IMR-90 (cell line): ENCODE measurements around the gene GPC4. TPM values are rescaled to one million over a fixed set of nuclear protein-coding genes. Genes with fewer than 3 reads are reported as not detected.
A peak's percentile ranks its signal among the peaks of the same experiment; 100 is the strongest.

Source experiments
- ATAC-seq: fragments of 200-7000 bp; cut with Tn5 transposase; 2 replicates; pipeline ENCODE4 v1.9.1; 2020; ENCODE audit warnings: low read depth, mild to moderate bottlenecking, moderate library complexity
- BruUV-seq: library from RNA; stranded (reverse); fragments of 400-500 nt; replicated peaks from 2 replicates; lab custom pipeline; 2021; lab: Mats Ljungman, UMichigan
- CTCF ChIA-PET: fragments of 300-600 bp; formaldehyde crosslinking; extraction: SDS; loops from one replicate; lab custom pipeline; 2021; ENCODE audit warnings: antibody characterized with exemption; lab: Yijun Ruan, JAX
- POLR2A ChIA-PET: fragments of 300-600 bp; sonication (Branson Sonifier 250); formaldehyde crosslinking; loops from one replicate; lab custom pipeline; 2022; ENCODE audit warnings: antibody characterized with exemption; ENCODE audit not compliant: unreplicated experiment; lab: Charles Lee
- DNase-seq: peaks from one replicate; pipeline ENCODE4 v3.0.0; 2013
- H2AFZ ChIP-seq: replicated peaks from 2 replicates; pipeline ENCODE3; 2013; ENCODE audit warnings: low read length, mild to moderate bottlenecking; ENCODE audit not compliant: poor library complexity
- H2AK5ac ChIP-seq: 2 replicates; pipeline ENCODE4 v1.6.1; 2013; ENCODE audit warnings: low read depth, low read length, inconsistent platforms
- H2AK9ac ChIP-seq: replicated peaks from 2 replicates; pipeline ENCODE3; 2013; ENCODE audit warnings: mild to moderate bottlenecking, low read depth, low read length, moderate library complexity; ENCODE audit not compliant: poor library complexity
- H2BK120ac ChIP-seq: 2 replicates; pipeline ENCODE4 v1.6.1; 2013; ENCODE audit warnings: low read depth, low read length, inconsistent platforms
- H2BK15ac ChIP-seq: 3 replicates; pipeline ENCODE4 v1.6.1; 2013; ENCODE audit warnings: low read depth, low read length, inconsistent platforms
- H2BK20ac ChIP-seq: 2 replicates; pipeline ENCODE4 v1.6.1; 2013; ENCODE audit warnings: low read depth, mild to moderate bottlenecking, inconsistent platforms, low read length, moderate library complexity
- H2BK5ac ChIP-seq: 2 replicates; pipeline ENCODE4 v1.6.1; 2013; ENCODE audit warnings: mild to moderate bottlenecking, low read depth, low read length, inconsistent platforms; ENCODE audit not compliant: poor library complexity, severe bottlenecking
- H3K14ac ChIP-seq: replicated peaks from 2 replicates; pipeline ENCODE4 v1.6.1; 2013; ENCODE audit warnings: low read depth, low read length, inconsistent platforms
- H3K18ac ChIP-seq: 2 replicates; pipeline ENCODE4 v1.6.1; 2013; ENCODE audit warnings: low read depth, low read length, control low read depth
- H3K23ac ChIP-seq: 2 replicates; pipeline ENCODE4 v1.6.1; 2013; ENCODE audit warnings: low read depth, low read length, inconsistent platforms
- H3K27ac ChIP-seq: 2 replicates; pipeline ENCODE4 v1.5.1; 2013; ENCODE audit warnings: mild to moderate bottlenecking, control low read depth, low read length; ENCODE audit not compliant: insufficient read depth
- H3K27me3 ChIP-seq: 2 replicates; pipeline ENCODE4 v1.6.1; 2013; ENCODE audit warnings: low read length; ENCODE audit not compliant: control insufficient read depth, insufficient read depth
- H3K36me3 ChIP-seq: 2 replicates; pipeline ENCODE4 v1.6.1; 2013; ENCODE audit warnings: low read length, mixed read lengths; ENCODE audit not compliant: control insufficient read depth, insufficient read depth
- H3K4ac ChIP-seq: 2 replicates; pipeline ENCODE4 v1.6.1; 2013; ENCODE audit warnings: low read depth, low read length, inconsistent platforms
- H3K4me1 ChIP-seq: 2 replicates; pipeline ENCODE4 v1.6.1; 2013; ENCODE audit warnings: low read length, mixed read lengths; ENCODE audit not compliant: control insufficient read depth, insufficient read depth
- H3K4me2 ChIP-seq: 2 replicates; pipeline ENCODE4 v1.6.1; 2013; ENCODE audit warnings: low read depth, mild to moderate bottlenecking, control low read depth, low read length, moderate library complexity
- H3K4me3 ChIP-seq: 2 replicates; pipeline ENCODE4 v1.5.1; 2013; ENCODE audit warnings: low read depth, mild to moderate bottlenecking, control low read depth, low read length, moderate library complexity; ENCODE audit not compliant: insufficient read depth
- H3K56ac ChIP-seq: 2 replicates; pipeline ENCODE4 v1.6.1; 2013; ENCODE audit warnings: low read length, inconsistent platforms; ENCODE audit not compliant: insufficient read depth; ENCODE audit errors: extremely low read depth
- H3K79me1 ChIP-seq, 2 experiments: 2 replicates each; pipeline ENCODE4 v1.6.1; 2013; ENCODE audit warnings: low read length in 2 of 2, inconsistent platforms in 1 of 2, low read depth in 1 of 2
- H3K9ac ChIP-seq: 2 replicates; pipeline ENCODE4 v1.6.1; 2013; ENCODE audit warnings: low read depth, low read length, control low read depth
- H3K9me1 ChIP-seq: 2 replicates; pipeline ENCODE4 v1.6.1; 2013; ENCODE audit warnings: low read length, inconsistent platforms; ENCODE audit not compliant: insufficient read depth
- H3K9me3 ChIP-seq: 2 replicates; pipeline ENCODE4 v1.6.1; 2013; ENCODE audit warnings: low read length; ENCODE audit not compliant: control insufficient read depth, insufficient read depth
- H4K20me1 ChIP-seq: 2 replicates; pipeline ENCODE4 v1.6.1; 2013; ENCODE audit warnings: low read length, inconsistent platforms; ENCODE audit not compliant: insufficient read depth
- H4K5ac ChIP-seq: 2 replicates; pipeline ENCODE4 v1.6.1; 2013; ENCODE audit warnings: mild to moderate bottlenecking, low read depth, low read length, control low read depth
- H4K8ac ChIP-seq, 2 experiments: 2 replicates each; pipeline ENCODE4 v1.6.1; 2013; ENCODE audit warnings: low read depth in 2 of 2, low read length in 2 of 2, control low read depth in 1 of 2, inconsistent platforms in 1 of 2
- H4K91ac ChIP-seq: 2 replicates; pipeline ENCODE4 v1.6.1; 2013; ENCODE audit warnings: low read depth, low read length, inconsistent platforms; ENCODE audit not compliant: insufficient read depth
- BHLHE40 ChIP-seq: fragments of 150-350 bp; IDR thresholded peaks from 2 replicates; pipeline ENCODE4 v1.6.1; 2016; ENCODE audit warnings: mild to moderate bottlenecking, low read depth, low read length
- CEBPB ChIP-seq: IDR thresholded peaks from 2 replicates; pipeline ENCODE4 v1.6.1; 2012; ENCODE audit warnings: low read depth, low read length, improper control_type of control experiment
- CHD1 ChIP-seq: IDR thresholded peaks from 2 replicates; pipeline ENCODE4 v1.6.1; 2012; ENCODE audit warnings: low read depth, low read length, improper control_type of control experiment
- ELK1 ChIP-seq: fragments of 150-350 bp; IDR thresholded peaks from 2 replicates; pipeline ENCODE4 v1.6.1; 2016; ENCODE audit warnings: low read depth, mild to moderate bottlenecking, low read length, moderate library complexity, borderline replicate concordance
- FOS ChIP-seq: fragments of 150-350 bp; IDR thresholded peaks from 2 replicates; pipeline ENCODE4 v1.6.1; 2016; ENCODE audit warnings: low read depth, low read length
- MAFK ChIP-seq: IDR thresholded peaks from 2 replicates; pipeline ENCODE4 v1.6.1; 2012; ENCODE audit warnings: low read depth, low read length, improper control_type of control experiment
- MAZ ChIP-seq: IDR thresholded peaks from 2 replicates; pipeline ENCODE4 v1.6.1; 2012; ENCODE audit warnings: low read depth, mild to moderate bottlenecking, low read length, improper control_type of control experiment, moderate library complexity, borderline replicate concordance
- MXI1 ChIP-seq: IDR thresholded peaks from 2 replicates; pipeline ENCODE4 v1.6.1; 2012; ENCODE audit warnings: low read depth, mild to moderate bottlenecking, low read length, moderate library complexity, borderline replicate concordance
- NFE2L2 ChIP-seq: fragments of 150-350 bp; IDR thresholded peaks from 2 replicates; pipeline ENCODE4 v1.6.1; 2016; ENCODE audit warnings: low read depth, mild to moderate bottlenecking, low read length
- POLR2A ChIP-seq: IDR thresholded peaks from 2 replicates; pipeline ENCODE4 v1.6.1; 2012; ENCODE audit warnings: mild to moderate bottlenecking, low read depth, low read length
- RAD21 ChIP-seq: IDR thresholded peaks from 2 replicates; pipeline ENCODE4 v1.6.1; 2012; ENCODE audit warnings: low read length, improper control_type of control experiment
- RCOR1 ChIP-seq: IDR thresholded peaks from 2 replicates; pipeline ENCODE4 v1.6.1; 2012; ENCODE audit warnings: mild to moderate bottlenecking, low read length, improper control_type of control experiment; ENCODE audit not compliant: insufficient replicate concordance
- RFX5 ChIP-seq: IDR thresholded peaks from 2 replicates; pipeline ENCODE4 v1.8.0; 2012; ENCODE audit warnings: low read depth, mild to moderate bottlenecking, low read length, moderate library complexity
- SMC3 ChIP-seq: fragments of 150-350 bp; IDR thresholded peaks from 2 replicates; pipeline ENCODE4 v1.6.1; 2016; ENCODE audit warnings: low read depth, mild to moderate bottlenecking, antibody characterized with exemption, low read length, moderate library complexity
- WGBS, 2 experiments: methylation state at CpG; one replicate each; pipeline versions ENCODE4 v1.1.5 to v1.1.7; 2013; ENCODE audit warnings: missing lambda C conversion rate in 2 of 2; ENCODE audit not compliant: insufficient read length in 1 of 2; ENCODE audit errors: extremely low coverage in 2 of 2; 5-methylcytosine and 5-hydroxymethylcytosine counted together
- dilution Hi-C: fragments of 300-500 bp; cut with HindIII; formaldehyde crosslinking; loops from one replicate; pipeline ENCODE4 v1.14.3; 2018; ENCODE audit warnings: low sequenced_read_pairs; ENCODE audit not compliant: unreplicated experiment
- in situ Hi-C: fragments of 300-500 bp; cut with MboI; formaldehyde crosslinking; loops from 3 replicates; pipeline ENCODE4 v1.14.3; 2019; ENCODE audit warnings: low sequenced_read_pairs, inconsistent platforms, mixed read lengths
- intact Hi-C: fragments of 100-400 bp; cut with micrococcal nuclease; formaldehyde crosslinking; loops from 2 replicates; pipeline ENCODE4 v1.10.0; 2022
- polyA plus RNA-seq, 3 experiments: library from polyadenylated mRNA; depleted of rRNA; stranded (reverse); fragments of >200 nt; gene quantifications; 2 replicates each; pipeline ENCODE4 v1.2.3, GENCODE V29; 2012; ENCODE audit warnings: low replicate concordance in 1 of 3
- total RNA-seq: library from RNA; depleted of rRNA; stranded (reverse); fragments of >200 nt; gene quantifications from 2 replicates; pipeline ENCODE4 v1.2.3, GENCODE V29; 2012
- TF ChIP-seq, protein P1 (sequence below): fragments of 150-350 bp; IDR thresholded peaks from 2 replicates; pipeline ENCODE4 v1.6.1; 2017; ENCODE audit warnings: mild to moderate bottlenecking, antibody characterized with exemption, low read length, low read depth
- TF ChIP-seq, protein P2 (sequence below): conservative IDR thresholded peaks from 2 replicates; pipeline ENCODE4 v1.5.1; 2012; ENCODE audit warnings: mild to moderate bottlenecking, low read depth, low read length, improper control_type of control experiment

GPC4 gene
- total and polyA plus RNA-seq, 2 of the 4 experiments (the other 2 are of a cell fraction), result 0.54 to 1.6 TPM

GRCh38 chrX:133402042-133402453 lies 13.2 kb downstream of the GPC4 start:
- Histone ChIP-seq H4K91ac (no peak overlapping the region), H3K4me3 (no peak overlapping the region), H4K8ac (no peak overlapping the region), H3K23ac (no peak overlapping the region), H4K5ac (no peak overlapping the region), H3K36me3 (no peaks in the 10 kb centered on the region), H3K4me1 (peaks cover 2% of the 10 kb centered on the region; the same call in 1 of the 2 replicates), H3K9ac (no peak overlapping the region), H3K4me2 (peak overlapping the region; percentile 50; the same call in 1 of the 2 replicates), H3K4ac (no peak overlapping the region), H3K27me3 (no peaks in the 10 kb centered on the region), H2AFZ (no peak overlapping the region), H2BK5ac (no peak overlapping the region), H2BK15ac (no peak overlapping the region), H2BK120ac (no peak overlapping the region), H2AK5ac (no peak overlapping the region), H3K9me3 (no peaks in the 10 kb centered on the region), H3K9me1 (no peaks in the 10 kb centered on the region), H3K14ac (no peak overlapping the region), H3K27ac (no peak overlapping the region), H2AK9ac (no peak overlapping the region), H3K18ac (no peak overlapping the region), H3K56ac (no peak overlapping the region), H2BK20ac (no peak overlapping the region), H4K20me1 (no peaks in the 10 kb centered on the region), H3K79me1 (no peaks in the 10 kb centered on the region)
- POLR2A ChIA-PET, result no interaction called here
- ATAC-seq (no peak), DNase-seq (peak; percentile 23)
- BruUV-seq, result no TSS peak
- WGBS, 2 experiments, result no CpG with 5 or more reads among the region's 2 CpGs
- CTCF ChIA-PET, result no interaction called here
- in situ Hi-C loops (no loop called here), intact Hi-C loops (no loop called here), dilution Hi-C loops (no loop called here)
- TF ChIP-seq, protein P1, sequence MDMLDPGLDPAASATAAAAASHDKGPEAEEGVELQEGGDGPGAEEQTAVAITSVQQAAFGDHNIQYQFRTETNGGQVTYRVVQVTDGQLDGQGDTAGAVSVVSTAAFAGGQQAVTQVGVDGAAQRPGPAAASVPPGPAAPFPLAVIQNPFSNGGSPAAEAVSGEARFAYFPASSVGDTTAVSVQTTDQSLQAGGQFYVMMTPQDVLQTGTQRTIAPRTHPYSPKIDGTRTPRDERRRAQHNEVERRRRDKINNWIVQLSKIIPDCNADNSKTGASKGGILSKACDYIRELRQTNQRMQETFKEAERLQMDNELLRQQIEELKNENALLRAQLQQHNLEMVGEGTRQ, result no peak
- TF ChIP-seq POLR2A (no peak), RAD21 (no peak), MAZ (no peak), SMC3 (no peak), MXI1 (no peak), RCOR1 (no peak), BHLHE40 (no peak), CEBPB (no peak), MAFK (no peak), RFX5 (no peak), ELK1 (no peak), NFE2L2 (no peak), CHD1 (no peak), FOS (no peak)
- TF ChIP-seq, protein P2, sequence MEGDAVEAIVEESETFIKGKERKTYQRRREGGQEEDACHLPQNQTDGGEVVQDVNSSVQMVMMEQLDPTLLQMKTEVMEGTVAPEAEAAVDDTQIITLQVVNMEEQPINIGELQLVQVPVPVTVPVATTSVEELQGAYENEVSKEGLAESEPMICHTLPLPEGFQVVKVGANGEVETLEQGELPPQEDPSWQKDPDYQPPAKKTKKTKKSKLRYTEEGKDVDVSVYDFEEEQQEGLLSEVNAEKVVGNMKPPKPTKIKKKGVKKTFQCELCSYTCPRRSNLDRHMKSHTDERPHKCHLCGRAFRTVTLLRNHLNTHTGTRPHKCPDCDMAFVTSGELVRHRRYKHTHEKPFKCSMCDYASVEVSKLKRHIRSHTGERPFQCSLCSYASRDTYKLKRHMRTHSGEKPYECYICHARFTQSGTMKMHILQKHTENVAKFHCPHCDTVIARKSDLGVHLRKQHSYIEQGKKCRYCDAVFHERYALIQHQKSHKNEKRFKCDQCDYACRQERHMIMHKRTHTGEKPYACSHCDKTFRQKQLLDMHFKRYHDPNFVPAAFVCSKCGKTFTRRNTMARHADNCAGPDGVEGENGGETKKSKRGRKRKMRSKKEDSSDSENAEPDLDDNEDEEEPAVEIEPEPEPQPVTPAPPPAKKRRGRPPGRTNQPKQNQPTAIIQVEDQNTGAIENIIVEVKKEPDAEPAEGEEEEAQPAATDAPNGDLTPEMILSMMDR, result no peak
